ENCODE results near the gene TAOK3.

- no peak for TF ChIP-seq BRCA1 (IDR thresholded peaks at IDR 0.05)
- TF ChIP-seq BRCA1 (CRISPR knock-in tag; IDR thresholded peaks at IDR 0.05): no peak
- no peak for TF ChIP-seq ZNF184 (CRISPR knock-in tag; IDR thresholded peaks at IDR 0.05)
- TF ChIP-seq MAFG (tag; conservative IDR thresholded peaks at IDR 0.05): 0 out of 2 replicates have a peak, but pooled peaks have one; percentile 2
- TF ChIP-seq EZH2 (IDR thresholded peaks at IDR 0.05; ENCODE audit: borderline replicate concordance, low read depth, low read length): no peak
Observed at GRCh38 chr12:118361092-118361404, 11.7 kb downstream of the TAOK3 start.

Measured in K562 (cell line).